ENCODE measurements around the gene RAP1GAP2.

DNA sequence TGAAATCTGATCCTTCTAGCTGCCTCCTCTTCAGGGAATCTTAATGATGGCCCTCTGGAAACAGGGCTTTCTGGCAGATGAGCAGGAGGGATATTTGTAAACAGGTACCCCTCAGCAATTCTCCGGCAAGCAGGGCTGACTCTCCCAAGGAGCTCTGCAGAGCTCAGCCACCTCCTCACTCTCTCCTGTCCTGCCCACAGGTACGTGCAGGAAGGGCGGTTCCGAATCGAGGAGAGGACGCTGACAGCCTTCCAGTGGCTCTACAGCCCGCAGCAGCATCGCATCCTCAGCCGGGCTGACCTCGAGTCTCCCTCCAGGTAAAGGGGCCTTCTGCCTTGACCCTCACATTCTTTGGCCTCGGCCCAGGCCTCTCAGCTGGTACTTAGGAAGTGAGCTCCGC, 26.1 kb upstream of the RAP1GAP2 start:
- TF ChIP-seq EZH2phosphoT487 (IDR thresholded peaks at IDR 0.05; ENCODE audit: low read length), result no peak
- TF ChIP-seq, protein P1, sequence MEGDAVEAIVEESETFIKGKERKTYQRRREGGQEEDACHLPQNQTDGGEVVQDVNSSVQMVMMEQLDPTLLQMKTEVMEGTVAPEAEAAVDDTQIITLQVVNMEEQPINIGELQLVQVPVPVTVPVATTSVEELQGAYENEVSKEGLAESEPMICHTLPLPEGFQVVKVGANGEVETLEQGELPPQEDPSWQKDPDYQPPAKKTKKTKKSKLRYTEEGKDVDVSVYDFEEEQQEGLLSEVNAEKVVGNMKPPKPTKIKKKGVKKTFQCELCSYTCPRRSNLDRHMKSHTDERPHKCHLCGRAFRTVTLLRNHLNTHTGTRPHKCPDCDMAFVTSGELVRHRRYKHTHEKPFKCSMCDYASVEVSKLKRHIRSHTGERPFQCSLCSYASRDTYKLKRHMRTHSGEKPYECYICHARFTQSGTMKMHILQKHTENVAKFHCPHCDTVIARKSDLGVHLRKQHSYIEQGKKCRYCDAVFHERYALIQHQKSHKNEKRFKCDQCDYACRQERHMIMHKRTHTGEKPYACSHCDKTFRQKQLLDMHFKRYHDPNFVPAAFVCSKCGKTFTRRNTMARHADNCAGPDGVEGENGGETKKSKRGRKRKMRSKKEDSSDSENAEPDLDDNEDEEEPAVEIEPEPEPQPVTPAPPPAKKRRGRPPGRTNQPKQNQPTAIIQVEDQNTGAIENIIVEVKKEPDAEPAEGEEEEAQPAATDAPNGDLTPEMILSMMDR (IDR thresholded peaks at IDR 0.05; ENCODE audit: low read length), result no peak
- TF ChIP-seq EZH2 (optimal IDR thresholded peaks at IDR 0.05; ENCODE audit: low read depth, low read length), result no peak

Data from MM.1S (cell line).